AG20443 (cell line): ENCODE measurements around the gene CDYL2.

Experiments
- DNase-seq: peaks from one replicate; pipeline ENCODE4 v3.0.0; 2012; ENCODE audit warnings: low spot score, mixed read lengths

Gene CDYL2

DNA sequence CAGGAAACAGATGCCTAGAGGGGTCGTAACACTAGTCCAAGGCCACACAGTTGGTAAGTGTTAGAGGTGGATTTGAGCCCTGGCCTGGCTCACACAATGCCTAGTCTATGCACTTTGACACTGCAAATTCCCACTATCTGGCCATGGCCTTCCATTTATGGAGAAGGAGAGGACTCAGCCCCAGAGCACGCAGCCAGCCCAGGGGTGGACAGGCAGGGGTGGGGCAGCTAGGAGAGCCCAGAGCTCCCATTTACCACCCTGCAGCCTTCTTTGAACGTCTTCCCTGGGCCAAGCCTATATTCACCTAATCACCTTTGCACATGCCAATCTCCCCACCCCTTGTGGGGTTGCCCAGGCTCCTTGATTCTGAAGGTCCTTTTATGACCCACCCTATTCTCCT is 182.4 kb downstream of the CDYL2 start:
- DNase-seq: no peak

DNA sequence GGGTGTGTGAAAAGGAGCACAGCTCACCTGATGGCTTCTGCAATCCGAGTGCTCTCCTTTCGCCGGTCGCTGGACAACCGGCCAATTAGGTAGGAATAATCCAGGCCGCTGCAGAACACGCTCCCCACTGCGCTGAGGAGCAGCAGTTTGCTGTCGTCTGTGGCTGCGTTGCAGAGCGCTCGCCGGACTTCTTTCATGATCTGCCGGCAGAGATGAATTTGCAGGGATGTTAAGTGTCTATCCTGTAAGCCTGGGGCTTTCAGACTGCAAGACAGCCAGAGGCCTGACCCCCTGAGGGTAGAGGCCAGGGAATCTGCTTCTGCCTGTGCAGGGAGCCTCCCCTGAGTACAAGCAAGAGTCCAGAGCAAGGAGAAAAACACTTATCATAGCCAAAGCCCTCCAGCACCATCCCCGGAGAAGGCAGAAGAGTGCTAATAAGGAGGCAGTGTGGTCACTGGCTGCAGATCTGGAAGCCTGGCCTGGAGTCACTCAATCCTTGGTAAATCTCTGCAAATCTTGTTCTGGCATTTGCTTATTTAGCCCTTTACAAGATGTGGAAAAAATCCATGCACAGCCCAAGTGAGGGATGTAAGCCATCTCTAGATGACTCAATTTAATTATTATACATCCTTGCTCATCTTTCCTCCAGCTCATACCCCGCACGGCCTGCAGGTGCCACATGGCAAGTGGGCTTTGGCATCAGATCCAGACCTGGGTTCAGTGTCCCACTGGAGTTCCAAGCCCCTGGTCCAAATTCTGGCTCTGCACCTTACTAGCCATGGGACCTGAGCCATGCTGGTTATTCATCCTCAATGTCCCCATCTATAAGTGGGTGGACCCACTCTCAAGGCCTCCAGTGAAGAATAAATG is 183.4 kb downstream of the CDYL2 start:
- no peak for DNase-seq

DNA sequence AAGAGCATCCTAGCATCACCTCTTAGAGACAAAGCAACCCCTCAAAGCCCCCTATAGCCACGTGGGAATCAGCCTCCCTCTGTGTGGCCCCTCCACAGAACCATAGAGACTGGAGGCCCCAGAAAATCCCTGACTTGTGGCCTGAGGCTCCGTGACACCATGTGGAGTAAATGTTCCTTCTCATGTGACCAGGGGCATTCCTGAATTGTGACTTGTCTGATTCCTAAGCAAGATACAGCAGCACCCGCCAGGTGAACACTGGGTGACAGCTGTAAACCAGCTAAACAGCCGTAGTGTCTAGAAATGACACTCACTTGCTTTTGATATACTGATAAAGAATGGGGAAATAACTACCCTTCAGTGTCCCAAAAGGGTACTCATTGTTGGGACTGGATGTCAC is 184.6 kb downstream of the CDYL2 start:
- DNase-seq: no peak

DNA sequence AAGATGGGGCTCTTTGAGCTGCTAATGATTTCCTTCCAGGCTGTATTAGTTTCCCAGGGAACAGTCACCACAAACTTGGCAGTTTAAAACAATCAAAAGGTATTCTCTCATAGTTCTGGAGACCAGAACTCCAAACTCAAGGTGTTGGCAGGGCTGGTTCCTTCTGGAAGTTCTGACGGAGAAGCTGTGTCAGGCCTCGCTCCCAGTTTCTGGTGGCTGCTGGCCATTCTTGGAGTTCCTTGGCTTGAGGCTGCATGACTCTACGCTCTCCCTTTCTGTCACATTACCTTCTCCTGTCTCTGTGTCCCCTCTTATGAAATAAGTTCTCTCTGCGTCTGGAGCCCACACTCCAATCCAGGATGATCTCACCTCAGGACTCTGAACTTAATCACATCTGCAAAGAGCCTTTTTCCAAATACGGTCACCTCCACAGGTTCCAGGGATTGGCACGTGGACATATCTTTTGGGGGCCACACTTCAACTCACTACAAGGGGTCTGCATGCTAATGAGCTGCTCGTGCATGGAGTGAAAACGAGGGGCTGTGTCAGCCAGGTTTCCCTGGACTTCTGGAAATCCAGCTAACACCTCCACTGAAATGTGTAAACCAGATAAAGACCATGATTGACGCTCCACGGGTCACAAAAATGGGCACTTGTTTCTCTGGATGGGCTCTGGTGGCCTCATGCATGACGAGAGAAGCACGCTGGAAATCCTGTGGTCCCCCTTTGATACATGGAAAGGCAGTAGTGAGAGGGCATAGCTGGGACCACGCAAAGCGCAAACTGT is 185.3 kb downstream of the CDYL2 start:
- DNase-seq: no peak

DNA sequence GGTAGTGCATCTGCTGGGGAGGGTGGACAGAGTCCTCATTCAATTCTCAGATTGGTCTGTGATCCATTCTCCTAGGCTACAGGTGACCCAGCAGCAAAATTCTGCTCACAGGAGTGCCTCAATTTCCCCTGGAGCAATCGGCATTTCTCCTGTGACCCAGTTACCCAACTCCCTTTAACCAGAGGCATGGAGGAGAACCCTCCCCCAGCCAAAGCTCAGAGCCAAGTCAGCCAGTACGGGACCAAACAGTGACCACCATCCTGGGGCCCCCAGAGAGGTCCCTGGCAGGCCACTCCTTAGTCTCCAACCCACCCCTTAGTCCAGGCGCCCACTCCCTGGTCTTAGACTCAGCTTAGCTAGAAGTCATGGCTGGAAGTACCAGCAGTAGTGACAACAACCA is 188.0 kb downstream of the CDYL2 start:
- no peak for DNase-seq

DNA sequence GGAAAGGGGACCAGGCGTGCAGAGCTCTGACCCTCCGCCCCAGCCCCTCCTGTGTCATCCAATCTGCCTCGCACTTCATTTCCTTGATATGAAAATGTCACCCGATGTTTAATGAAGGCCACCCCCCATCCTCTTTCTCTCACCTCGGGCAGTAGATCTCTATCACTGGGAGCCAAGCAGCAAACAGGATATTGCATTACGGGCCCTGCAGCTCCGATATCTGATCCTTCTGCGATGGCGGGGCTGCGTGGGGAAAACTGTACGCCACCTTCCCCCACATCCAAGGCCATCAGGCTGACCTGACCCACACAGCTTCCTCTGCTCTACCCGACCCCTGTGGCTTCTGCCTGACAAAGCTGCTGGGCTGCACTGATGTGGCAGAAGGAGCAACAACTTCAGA is 188.7 kb downstream of the CDYL2 start:
- DNase-seq: no peak

DNA sequence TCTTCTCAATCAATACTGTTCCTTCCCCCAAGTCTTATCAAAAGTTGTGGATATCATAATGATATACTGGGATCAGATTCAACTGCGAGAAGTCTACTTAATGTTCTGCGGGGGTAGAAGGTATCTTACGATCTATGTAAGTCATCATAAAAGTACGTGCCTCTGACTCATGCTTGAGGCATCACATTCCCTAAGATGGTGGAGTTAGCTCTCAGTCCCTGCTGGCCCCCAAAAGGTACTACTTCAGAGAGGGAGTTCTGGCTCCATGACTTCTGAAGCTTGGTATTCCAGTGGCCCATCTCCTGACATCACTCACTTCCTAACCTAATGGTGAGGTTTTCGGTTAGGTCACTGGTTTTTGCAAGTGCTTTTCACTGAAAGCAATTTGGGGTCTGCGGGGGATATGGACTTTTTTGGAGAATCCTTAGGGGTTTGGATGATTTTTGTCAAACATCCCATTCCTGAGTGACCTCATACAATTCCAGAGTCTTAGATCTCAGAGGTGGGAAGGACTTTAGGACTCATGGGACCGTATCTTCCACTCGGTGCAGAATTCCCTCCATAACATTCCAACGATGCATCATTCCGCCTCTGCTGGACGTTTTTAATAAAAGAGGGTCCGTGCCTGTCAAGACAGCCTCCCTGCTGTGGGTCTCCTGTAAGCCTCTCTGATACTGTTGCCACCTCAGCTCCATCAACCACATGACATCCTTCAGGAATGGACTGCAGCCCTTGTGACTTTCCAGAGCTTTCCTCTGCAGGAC is 189.3 kb downstream of the CDYL2 start:
- peak; percentile 56 for DNase-seq

DNA sequence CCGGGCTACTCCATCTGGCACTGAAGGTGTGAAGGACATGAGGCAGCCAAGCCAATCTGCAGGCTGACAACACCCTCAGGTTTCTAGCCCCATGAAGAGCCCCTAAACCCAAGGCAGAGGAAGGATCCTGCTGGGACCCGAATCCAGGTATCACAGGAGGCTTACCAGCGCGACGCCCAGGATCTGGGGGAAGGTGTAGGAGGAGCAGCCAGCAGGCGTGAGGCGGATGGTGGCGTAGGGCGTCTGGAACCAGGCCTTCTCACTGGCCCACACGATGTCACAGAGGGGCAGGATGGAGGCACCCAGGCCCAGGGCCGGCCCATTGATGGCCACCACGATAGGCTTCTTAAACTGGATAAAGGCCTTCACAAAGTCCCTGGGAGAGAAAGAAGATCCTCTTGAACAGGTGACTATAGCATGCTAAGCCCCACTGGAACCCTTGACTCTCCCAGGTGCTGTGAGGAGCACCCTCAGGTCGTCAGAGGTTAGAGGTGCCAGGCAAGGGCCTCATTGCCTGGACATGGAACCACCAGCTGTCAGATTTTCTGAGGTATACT is 191.9 kb downstream of the CDYL2 start:
- DNase-seq: no peak

DNA sequence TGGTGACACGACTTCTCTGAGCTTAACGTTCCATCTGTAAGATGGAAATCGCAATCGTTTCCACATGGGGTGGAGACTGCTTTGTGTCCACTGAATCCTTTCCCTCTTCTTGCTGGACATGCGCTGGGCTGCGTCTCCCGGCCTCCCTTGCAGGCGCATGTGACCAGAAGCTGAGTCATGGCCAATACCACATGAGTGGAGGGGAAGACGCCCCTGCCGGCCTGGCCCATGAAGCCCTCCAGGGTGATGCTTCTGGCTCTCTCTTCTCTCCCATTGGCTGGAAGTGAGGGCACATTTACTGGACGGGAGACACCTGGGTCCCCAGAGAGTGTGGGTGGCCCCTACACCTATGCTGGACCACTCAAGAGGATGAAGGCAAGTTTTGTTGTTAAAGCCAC is 192.5 kb downstream of the CDYL2 start:
- no peak for DNase-seq

DNA sequence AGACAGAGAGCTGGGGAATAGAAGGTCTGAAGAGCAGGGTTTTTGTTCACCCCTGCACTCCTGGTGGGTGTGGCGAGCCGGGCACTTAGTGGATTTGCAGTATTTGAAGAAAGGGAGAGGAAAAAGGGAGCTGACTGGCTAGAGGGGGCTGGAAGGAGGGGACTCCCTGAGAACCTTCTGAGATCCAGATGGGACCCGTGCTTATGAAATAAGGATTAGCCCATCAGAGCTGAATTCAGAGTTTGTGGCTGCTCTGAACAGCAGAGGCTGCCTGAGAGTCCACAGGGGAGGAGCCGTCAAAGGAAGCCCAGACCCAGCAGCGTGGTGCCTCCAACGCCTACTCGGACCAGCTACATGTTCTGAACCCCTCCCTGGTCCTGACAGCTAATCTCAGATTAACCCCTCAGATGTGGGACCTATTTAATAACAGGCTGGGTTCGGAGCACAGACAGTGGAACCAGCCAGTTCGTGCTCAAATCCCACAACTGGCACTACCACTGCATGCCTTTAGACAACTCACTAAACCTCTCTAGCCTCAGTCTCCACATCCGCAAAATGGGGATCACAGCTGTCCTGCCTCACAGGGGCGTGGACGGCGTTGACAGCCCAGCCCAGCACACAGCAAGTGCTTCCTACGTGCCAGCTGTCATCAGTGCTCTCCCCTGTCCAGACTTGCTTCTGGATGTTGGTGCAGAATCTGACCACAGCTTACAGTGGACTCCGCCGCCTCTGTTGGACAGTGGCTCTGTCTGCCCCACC is 193.0 kb downstream of the CDYL2 start:
- DNase-seq: no peak

DNA sequence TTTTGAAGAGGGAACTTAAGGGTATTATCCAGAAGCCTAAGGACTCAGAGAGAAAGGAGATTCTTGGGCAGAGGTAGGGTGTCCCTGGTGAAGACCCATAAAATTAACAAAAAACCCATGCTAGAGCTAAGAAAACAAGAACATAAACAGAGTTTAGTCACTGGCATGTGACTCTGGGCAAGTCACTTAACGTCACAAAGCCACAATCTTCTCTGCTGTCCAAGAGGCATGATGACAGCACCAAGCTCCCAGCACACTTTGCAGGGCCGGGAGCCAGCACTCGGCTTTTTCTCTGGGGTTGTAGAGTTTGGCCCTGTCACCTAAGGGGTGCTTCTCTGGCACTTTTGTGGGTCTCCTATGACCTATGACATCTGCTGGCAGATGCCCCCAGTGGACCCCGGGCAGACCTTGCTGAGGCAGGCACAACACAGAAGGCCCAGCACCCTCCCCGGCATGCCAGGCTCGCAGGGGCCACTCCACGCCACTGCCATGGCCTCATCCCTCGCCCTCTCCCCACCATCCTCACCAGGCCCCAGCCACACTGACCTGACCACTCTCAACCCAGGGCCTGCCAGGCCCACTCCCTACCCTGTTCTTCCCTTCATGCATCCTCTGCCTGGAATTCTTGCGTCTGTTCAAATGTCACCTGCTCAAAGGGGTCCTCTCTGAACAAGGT is 193.8 kb downstream of the CDYL2 start:
- DNase-seq: peak; percentile 56

DNA sequence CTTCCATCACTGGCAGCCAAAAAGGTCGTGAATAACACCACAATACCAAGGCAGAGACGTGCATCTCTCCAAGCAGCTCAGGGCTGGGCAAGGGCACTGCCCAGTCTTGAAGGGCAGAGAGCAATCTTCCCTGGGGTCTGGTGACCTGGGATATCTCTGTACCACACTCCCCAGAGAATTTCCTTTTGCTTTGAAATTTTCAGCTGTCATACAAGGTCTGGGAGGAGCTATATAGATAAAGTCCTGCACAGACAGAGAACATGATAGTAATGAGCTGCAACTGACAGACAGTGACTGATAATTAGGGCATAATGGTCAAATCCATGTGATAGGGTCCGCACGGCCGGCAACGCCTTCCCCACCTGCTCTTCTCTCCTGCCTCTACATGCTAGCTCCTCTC is 195.5 kb downstream of the CDYL2 start:
- DNase-seq: no peak

DNA sequence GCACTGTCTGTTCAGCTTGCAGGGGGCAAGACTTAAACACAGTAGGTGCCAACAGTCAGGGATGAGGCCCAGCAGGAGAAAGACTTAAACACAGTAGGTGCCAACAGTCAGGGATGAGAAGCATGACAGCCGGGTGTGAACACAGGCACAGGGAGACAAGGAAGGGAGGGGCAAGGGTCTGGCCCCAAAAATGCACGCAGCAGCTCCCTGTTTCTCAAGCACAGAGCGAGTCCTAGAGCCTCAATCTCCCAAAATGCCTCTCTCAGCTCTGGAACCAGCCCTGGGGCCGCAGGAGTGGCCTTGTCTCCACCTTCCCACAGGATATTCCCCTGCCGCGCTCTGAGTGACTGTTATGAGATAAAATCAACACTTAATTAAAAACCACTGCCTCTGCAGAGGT is 197.2 kb downstream of the CDYL2 start:
- no peak for DNase-seq

DNA sequence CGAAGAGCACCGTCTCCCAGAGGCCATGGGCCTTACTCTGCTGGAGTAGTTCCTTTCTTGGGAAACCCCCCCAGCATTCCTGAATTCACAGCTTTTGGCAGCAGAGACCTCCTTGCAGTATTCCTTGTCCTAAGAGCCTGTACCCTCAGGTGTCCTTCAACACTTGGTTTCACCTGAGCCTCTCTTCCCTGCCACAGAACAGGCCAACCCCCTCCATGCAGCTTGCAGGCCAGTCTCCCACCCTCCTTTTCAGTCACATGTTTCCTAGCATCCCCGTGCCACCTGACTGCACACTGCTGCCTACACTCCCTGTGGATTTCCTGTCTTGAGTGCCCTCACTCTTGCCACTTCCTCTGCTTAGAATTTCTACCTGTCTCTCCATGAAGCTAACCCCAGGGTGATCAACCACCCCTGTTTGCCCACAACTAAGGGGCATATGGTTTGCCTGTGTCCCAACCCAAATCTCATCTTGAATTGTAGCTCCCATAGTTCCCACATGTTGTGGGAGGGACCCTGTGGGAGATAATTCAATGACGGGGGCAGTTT is 198.1 kb downstream of the CDYL2 start:
- DNase-seq: no peak

DNA sequence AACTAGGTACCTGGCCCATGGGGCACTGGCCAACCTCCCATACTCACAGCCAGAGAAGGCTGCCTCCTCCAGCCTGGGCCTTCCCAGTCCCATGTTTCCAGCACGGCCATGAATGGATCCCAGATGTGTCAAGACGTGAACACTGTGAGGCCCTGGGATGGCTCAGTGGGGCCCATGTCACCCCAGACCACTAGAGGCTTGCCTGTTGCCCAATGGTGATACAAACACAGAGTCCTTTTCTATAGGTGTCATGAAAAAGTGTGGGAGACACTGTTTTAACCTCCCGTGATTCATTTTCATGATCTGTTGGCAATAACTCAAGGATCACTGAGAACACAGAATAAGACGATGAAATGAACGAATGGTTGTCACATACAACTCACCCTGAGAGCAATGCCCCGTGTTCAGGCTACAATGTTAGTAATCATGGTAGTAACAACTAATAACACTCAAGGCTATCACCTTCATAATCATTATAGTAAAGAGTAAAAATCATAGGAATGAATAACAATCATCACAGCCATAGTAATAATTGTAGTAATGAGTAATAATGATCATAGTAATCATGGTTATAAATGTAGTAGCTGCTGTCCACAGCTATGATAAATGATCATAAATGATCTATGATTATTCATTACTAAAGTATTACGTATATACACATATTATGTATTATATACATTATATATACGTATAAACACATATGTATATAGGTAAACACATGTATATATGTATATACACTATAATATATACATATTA is 199.6 kb downstream of the CDYL2 start:
- no peak for DNase-seq

DNA sequence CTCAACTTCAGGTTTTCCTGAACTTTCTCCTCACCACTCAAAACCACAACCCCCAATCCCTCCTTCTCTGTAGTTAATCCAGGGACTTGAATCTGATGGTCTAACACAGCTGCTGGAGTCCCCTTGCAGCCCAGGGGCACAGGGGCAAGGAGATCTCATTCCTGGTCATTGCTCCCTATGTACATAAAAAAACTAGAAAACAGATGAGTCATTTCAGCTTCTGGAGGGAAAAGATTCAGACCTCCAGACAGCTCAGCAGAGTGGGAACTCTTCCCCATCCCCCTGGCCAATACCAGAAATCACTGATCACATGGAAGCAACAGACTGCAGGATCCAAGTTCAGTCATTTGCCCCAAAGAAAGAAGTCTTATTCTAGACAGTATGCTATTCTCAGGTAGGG is 201.5 kb downstream of the CDYL2 start:
- no peak for DNase-seq

DNA sequence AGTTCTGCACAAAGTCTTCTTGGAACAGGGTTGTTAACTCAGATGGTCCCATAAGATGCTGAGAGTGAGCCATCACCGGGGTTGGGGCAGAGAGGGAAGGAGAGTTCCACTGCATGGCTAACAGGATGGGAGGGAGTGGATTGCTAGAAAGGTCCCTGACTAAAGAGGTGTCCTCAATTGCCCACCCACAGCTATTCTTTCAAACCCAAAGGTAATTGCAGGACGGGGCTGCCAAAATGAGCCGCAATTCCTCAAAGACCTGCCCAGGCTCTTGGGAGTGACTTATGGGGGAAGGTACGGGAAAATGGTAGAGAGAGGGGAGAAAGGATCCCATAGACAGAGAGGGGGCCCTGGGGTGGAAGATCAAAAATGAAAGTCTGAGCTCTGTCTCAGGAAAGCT is 203.2 kb downstream of the CDYL2 start:
- no peak for DNase-seq

DNA sequence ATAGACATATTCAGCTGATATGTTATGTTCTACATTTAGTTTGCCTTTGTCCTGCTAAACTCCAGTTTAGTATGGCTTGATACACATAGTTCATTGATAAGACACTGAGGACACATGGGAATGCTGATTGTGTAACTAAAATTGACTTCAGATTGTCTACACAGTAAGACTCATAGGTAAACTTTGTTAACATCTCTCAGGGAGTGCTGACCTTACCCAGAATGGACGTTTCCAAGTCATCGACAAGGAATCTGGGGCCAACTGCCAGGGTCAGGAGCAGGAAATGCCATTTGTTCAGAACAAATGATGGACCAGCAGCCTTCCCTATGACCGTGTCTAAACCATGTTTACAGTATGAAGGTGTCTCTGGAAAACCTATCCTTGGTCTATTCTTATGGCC is 204.9 kb downstream of the CDYL2 start:
- no peak for DNase-seq

DNA sequence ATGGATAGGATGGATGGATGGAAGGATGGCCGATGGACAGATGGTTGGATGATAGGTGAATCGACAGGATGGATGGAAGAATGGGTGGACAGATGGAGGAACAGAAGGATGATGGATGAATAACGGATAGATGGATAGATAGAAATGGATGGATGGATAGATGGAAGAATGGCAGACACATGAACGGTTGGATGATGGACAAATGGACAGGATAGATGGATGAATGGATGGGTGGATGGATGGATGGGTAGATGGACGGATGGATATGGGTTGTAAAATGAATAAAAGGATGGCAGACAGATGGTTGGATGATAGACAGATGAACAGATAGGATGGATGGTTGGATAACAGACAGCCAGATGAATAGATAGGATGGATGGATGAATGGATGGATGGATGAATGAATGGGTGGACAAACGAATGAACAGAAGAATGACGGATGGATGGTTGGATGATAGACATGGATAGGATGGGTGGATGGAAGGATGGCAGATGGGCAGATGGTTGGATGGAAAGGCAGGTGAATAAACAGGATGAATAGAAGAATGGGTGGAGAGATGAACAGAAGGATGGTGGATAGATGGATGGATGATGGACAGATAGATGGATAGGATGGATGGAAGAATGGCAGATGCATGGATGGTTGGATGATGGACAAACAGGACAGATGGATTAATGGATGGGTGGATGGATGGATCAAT is 207.7 kb downstream of the CDYL2 start:
- no peak for DNase-seq
